ENCODE measurements around the gene TSEN54.

DNA sequence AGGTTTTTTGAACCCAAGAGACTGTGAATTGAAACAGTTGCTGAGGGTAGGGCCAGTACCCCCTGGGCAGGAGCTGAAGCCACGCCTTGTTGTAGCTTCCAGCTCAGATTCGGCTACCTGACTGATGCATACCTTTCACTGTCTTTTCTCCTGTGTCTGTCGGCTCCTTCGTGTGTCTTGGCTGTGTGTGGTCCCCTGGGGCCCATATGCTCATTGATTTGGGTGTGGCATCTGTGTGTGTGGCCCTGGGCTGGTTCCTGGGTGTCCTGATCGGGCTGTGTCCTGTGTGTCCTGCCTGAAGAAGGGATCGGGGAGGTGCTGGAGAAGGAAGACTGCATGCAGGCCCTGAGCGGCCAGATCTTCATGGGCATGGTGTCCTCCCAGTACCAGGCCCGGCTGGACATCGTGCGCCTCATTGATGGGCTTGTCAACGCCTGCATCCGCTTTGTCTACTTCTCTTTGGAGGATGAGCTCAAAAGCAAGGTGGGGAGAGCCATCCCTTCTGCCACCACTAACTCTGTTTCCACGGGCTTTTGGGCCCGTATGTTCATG is 21.9 kb upstream of the TSEN54 start:
- TF ChIP-seq CTCF (conservative IDR thresholded peaks at IDR 0.05; ENCODE audit: low read depth, low read length) (no peak), EZH2 (IDR thresholded peaks at IDR 0.05; ENCODE audit: borderline replicate concordance, low read depth, low read length, poor library complexity, severe bottlenecking) (no peak)

All from A673 (cell line).